ENCODE results near the gene PKDCC.

PKDCC gene

DNA sequence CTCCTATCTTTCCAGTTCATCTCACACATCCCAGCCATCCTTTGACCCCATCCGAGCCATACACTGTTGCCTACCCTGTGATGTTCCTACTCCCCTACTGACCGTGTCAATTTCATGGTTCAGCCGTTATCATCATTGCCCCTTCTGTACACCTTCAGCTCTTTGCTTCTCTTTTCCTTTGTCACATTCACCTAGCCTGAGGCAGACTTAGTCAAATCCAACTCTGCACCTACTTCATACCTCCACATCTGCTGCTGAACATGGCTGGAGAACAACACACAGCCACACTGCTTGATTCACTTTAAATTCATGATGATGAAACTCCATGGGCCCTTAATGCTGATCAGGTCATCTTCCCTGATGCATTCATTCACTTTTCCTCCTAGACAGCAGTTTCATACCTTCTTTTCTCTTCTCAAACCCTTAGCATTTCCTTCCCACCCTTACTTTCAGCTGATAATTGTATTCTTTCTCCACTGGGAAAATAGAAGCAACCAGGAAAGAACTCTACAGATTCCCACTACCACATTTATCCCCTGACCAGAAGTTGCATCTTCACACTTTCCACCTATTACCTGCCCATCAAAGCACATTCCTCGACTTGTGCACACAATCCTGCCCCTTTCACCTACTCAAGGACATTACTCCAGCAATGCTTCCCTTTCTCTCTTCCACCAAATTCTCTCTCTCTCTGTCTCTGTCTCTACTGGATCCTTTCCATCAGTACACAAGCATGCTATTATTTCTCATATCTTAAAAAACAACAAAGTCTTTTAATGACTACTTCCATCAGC, 59.6 kb downstream of the PKDCC start:
- DNase-seq = no peak
